ENCODE measurements around the gene MYPN. TPM values are rescaled to one million over a fixed set of nuclear protein-coding genes. Genes with fewer than 3 reads are reported as not detected.

The MYPN gene
- total and polyA plus RNA-seq, 2 donors (not counting 1 experiment from before 2014, with no cell fraction given), result not detected

- Histone ChIP-seq H3K9ac (ENCODE audit: low read length) (no peak overlapping the region), H3K36me3 (replicated peaks in 1 of 2; ENCODE audit: control extremely low read depth in 1 of 2, control insufficient read depth in 1 of 2, extremely low read depth in 1 of 2, insufficient read depth in 2 of 2, low read length in 1 of 2) (no peaks in the 10 kb centered on the region), H4K20me1 (ENCODE audit: control insufficient read depth, insufficient read depth, low read length, poor library complexity, severe bottlenecking) (no peaks in the 10 kb centered on the region), H3K27ac (ENCODE audit: low read length in 2 of 2) (no peak overlapping the region), H3K9me3 (ENCODE audit: control extremely low read depth in 1 of 3, control insufficient read depth in 2 of 3, insufficient read depth in 1 of 3, low read length in 2 of 3) (no peaks in the 10 kb centered on the region), H3K4me2 (replicated peaks; ENCODE audit: low read depth, low read length, poor library complexity, severe bottlenecking) (no peak overlapping the region), H2AFZ (ENCODE audit: insufficient read depth, low read depth, low read length, poor library complexity, severe bottlenecking) (no peak overlapping the region), H3K27me3 (replicated peaks in 1 of 4; ENCODE audit: control extremely low read depth in 1 of 4, control insufficient read depth in 3 of 4, insufficient read depth in 4 of 4, low read length in 3 of 4) (no peaks in the 10 kb centered on the region), H3K79me2 (ENCODE audit: control insufficient read depth, insufficient read depth, low read length) (no peaks in the 10 kb centered on the region), H3K4me3 (ENCODE audit: control extremely low read depth in 1 of 5, extremely low read depth in 1 of 5, insufficient read depth in 1 of 5, low read depth in 2 of 5, low read length in 4 of 5) (no peak overlapping the region), H3K4me1 (ENCODE audit: control insufficient read depth in 2 of 2, insufficient read depth in 2 of 2, low read length in 2 of 2) (no peaks in the 10 kb centered on the region)
- Mint-ChIP-seq H3K4me1 (no peaks in the 10 kb centered on the region), H3K27me3 (peaks cover 18% of the 10 kb centered on the region), H3K4me3 (no peak overlapping the region), H3K27ac (no peak overlapping the region), H3K9me3 (ENCODE audit: insufficient read depth) (no peaks in the 10 kb centered on the region)
- ATAC-seq (ENCODE audit: low read depth) (no peak), DNase-seq (no peak)
- no peak for TF ChIP-seq CTCF (IDR thresholded peaks at IDR 0.05)
- ChIA-PET CTCF (interaction anchor here (0.8 to 1.5 kb wide), 4 partner anchors 30 to 91 kb away, joined by 3 to 5 read pairs (median 3); no protein-coding TSS in a partner anchor), POLR2A (no interaction called here)
- WGBS (ENCODE audit: insufficient coverage), result 91% methylated on average over 11 of the region's 15 CpGs
- intact Hi-C loops (cut with micrococcal nuclease), result no loop called here
Observed at GRCh38 chr10:68121020-68121743, 11.9 kb downstream of the MYPN start.

- H3K4me2 ChIP-seq (replicated peaks; ENCODE audit: low read depth, low read length, poor library complexity, severe bottlenecking), result no peak overlapping the region
- H3K27ac Mint-ChIP-seq, result no peak overlapping the region
- intact Hi-C loops (cut with micrococcal nuclease), result no loop called here
- no peaks in the 10 kb centered on the region for H4K20me1 ChIP-seq (ENCODE audit: control insufficient read depth, insufficient read depth, low read length, poor library complexity, severe bottlenecking)
- H3K4me3 ChIP-seq (ENCODE audit: control extremely low read depth in 1 of 5, extremely low read depth in 1 of 5, insufficient read depth in 1 of 5, low read depth in 2 of 5, low read length in 4 of 5), result no peak overlapping the region
- no peak overlapping the region for H3K27ac ChIP-seq (ENCODE audit: low read length in 2 of 2)
- WGBS (ENCODE audit: insufficient coverage), result 87% methylated on average over 7 of the region's 9 CpGs
- no peaks in the 10 kb centered on the region for H3K9me3 Mint-ChIP-seq (ENCODE audit: insufficient read depth)
- POLR2A ChIA-PET, result no interaction called here
- H3K4me1 Mint-ChIP-seq, result no peaks in the 10 kb centered on the region
- H3K27me3 ChIP-seq (replicated peaks in 1 of 4; ENCODE audit: control extremely low read depth in 1 of 4, control insufficient read depth in 3 of 4, insufficient read depth in 4 of 4, low read length in 3 of 4), result no peaks in the 10 kb centered on the region
- ATAC-seq (ENCODE audit: low read depth) (no peak), DNase-seq (no peak)
- no peaks in the 10 kb centered on the region for H3K79me2 ChIP-seq (ENCODE audit: control insufficient read depth, insufficient read depth, low read length)
- H2AFZ ChIP-seq (ENCODE audit: insufficient read depth, low read depth, low read length, poor library complexity, severe bottlenecking), result no peak overlapping the region
- no peak overlapping the region for H3K9ac ChIP-seq (ENCODE audit: low read length)
- peaks cover 18% of the 10 kb centered on the region for H3K27me3 Mint-ChIP-seq
- H3K4me1 ChIP-seq (ENCODE audit: control insufficient read depth in 2 of 2, insufficient read depth in 2 of 2, low read length in 2 of 2), result no peaks in the 10 kb centered on the region
- CTCF ChIA-PET, result interaction anchor here (0.6 to 1.5 kb wide), 4 partner anchors 29 to 334 kb away, joined by 3 to 5 read pairs (median 3); no protein-coding TSS in a partner anchor
- no peak for TF ChIP-seq EZH2 (IDR thresholded peaks at IDR 0.05; ENCODE audit: borderline replicate concordance, insufficient read depth, low read depth, low read length, poor library complexity, severe bottlenecking)
- TF ChIP-seq CTCF (IDR thresholded peaks at IDR 0.05), result no peak
- H3K4me3 Mint-ChIP-seq, result no peak overlapping the region
- no peaks in the 10 kb centered on the region for H3K9me3 ChIP-seq (ENCODE audit: control extremely low read depth in 1 of 3, control insufficient read depth in 2 of 3, insufficient read depth in 1 of 3, low read length in 2 of 3)
- H3K36me3 ChIP-seq (replicated peaks in 1 of 2; ENCODE audit: control extremely low read depth in 1 of 2, control insufficient read depth in 1 of 2, extremely low read depth in 1 of 2, insufficient read depth in 2 of 2, low read length in 1 of 2), result no peaks in the 10 kb centered on the region
Observed at GRCh38 chr10:68121852-68122251, 12.6 kb downstream of the MYPN start.

All from B cell (primary cell).